OCI-LY3 (cell line): ENCODE measurements around the gene RPS6KL1.

Experiments
- H2AFZ ChIP-seq: fragments of 200-600, 300-600 bp; shearing (Covaris generic); 2 replicates; pipeline ENCODE4 v1.6.0; 2014; ENCODE audit warnings: antibody characterized with exemption, low read depth, low read length
- H3K27ac ChIP-seq: fragments of 200-600, 300-600 bp; sonication (generic); 2 replicates; pipeline ENCODE4 v1.5.1; 2014; ENCODE audit warnings: mild to moderate bottlenecking, low read length, moderate library complexity, mixed read lengths
- H3K27me3 ChIP-seq: fragments of 200-600, 300-600 bp; sonication (generic); 2 replicates; pipeline ENCODE4 v1.6.1; 2014; ENCODE audit warnings: low read depth, low read length, mixed read lengths
- H3K36me3 ChIP-seq: fragments of 200-600, 300-600 bp; sonication (generic); replicated peaks from 2 replicates; pipeline ENCODE3; 2014; ENCODE audit warnings: low read depth, low read length, mixed read lengths
- H3K4me1 ChIP-seq: fragments of 300-600, 200-600 bp; sonication (generic); 2 replicates; pipeline ENCODE4 v1.6.1; 2014; ENCODE audit warnings: low read length, mixed read lengths
- H3K4me2 ChIP-seq: fragments of 200-600, 300-600 bp; sonication (generic); 2 replicates; pipeline ENCODE4 v1.6.1; 2014; ENCODE audit warnings: low read length, mixed read lengths
- H3K4me3 ChIP-seq: fragments of 300-600, 200-600 bp; sonication (generic); 2 replicates; pipeline ENCODE4 v1.5.1; 2014; ENCODE audit warnings: antibody characterized with exemption, mild to moderate bottlenecking, low read length, moderate library complexity
- H3K79me2 ChIP-seq: fragments of 300-600, 200-600 bp; shearing (Covaris generic); 2 replicates; pipeline ENCODE4 v1.6.1; 2014; ENCODE audit warnings: mild to moderate bottlenecking, low read length, mixed read lengths
- H3K9ac ChIP-seq: fragments of 300-600, 200-600 bp; shearing (Covaris generic); 2 replicates; pipeline ENCODE4 v1.6.0; 2014; ENCODE audit warnings: mild to moderate bottlenecking, low read length, moderate library complexity
- H3K9me3 ChIP-seq: fragments of 200-600, 300-600 bp; shearing (Covaris generic); 2 replicates; pipeline ENCODE4 v1.6.1; 2014; ENCODE audit warnings: low read length, mixed read lengths; ENCODE audit not compliant: insufficient read depth
- H4K20me1 ChIP-seq: fragments of 200-600, 300-600 bp; sonication (generic); 2 replicates; pipeline ENCODE4 v1.6.1; 2016; ENCODE audit warnings: low read length, mixed read lengths; ENCODE audit not compliant: insufficient read depth
- EZH2phosphoT487 ChIP-seq: fragments of 200-600 bp; shearing (Covaris generic); IDR thresholded peaks from 2 replicates; pipeline ENCODE4 v1.6.1; 2018; ENCODE audit warnings: antibody characterized with exemption, mixed run types, low read depth
- TF ChIP-seq, protein P1 (sequence below): fragments of 200-600, 300-600 bp; sonication (generic); IDR thresholded peaks from 2 replicates; pipeline ENCODE4 v1.5.1; 2014; ENCODE audit warnings: antibody characterized with exemption, low read length, low read depth

RPS6KL1 gene

DNA sequence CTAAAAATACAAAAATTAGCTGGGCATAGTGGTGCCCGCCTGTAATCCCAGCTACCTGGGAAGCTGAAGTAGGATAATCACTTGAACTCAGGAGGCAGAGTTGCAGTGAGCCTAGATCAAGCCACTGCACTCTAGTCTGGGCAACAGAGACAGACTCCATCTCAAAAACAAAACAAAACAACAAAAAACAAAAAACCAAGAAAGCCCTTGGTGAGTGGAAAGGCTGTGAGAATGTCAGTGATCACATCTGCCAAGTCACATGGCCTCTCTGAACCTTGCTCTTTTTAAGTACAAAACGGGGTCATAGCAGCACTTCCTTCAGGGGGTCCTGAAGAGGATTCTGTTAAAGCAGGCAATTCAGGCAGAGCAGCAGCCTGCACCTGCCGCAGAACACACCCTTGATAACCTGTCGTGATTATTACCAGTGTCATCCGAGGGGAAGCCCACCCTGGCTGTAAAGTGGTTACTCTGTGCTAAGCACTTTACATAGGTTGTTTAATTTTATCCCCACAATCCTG lies 9.6 kb downstream of the RPS6KL1 start:
- H2AFZ ChIP-seq, result no peak overlapping the region
- no peaks in the 10 kb centered on the region for H3K27me3 ChIP-seq
- no peak overlapping the region for H3K4me2 ChIP-seq
- H3K9me3 ChIP-seq, result no peaks in the 10 kb centered on the region
- H3K36me3 ChIP-seq, result no peaks in the 10 kb centered on the region
- no peak overlapping the region for H3K4me3 ChIP-seq
- no peak overlapping the region for H3K27ac ChIP-seq
- no peaks in the 10 kb centered on the region for H3K4me1 ChIP-seq
- H3K9ac ChIP-seq, result no peak overlapping the region
- TF ChIP-seq, protein P1, sequence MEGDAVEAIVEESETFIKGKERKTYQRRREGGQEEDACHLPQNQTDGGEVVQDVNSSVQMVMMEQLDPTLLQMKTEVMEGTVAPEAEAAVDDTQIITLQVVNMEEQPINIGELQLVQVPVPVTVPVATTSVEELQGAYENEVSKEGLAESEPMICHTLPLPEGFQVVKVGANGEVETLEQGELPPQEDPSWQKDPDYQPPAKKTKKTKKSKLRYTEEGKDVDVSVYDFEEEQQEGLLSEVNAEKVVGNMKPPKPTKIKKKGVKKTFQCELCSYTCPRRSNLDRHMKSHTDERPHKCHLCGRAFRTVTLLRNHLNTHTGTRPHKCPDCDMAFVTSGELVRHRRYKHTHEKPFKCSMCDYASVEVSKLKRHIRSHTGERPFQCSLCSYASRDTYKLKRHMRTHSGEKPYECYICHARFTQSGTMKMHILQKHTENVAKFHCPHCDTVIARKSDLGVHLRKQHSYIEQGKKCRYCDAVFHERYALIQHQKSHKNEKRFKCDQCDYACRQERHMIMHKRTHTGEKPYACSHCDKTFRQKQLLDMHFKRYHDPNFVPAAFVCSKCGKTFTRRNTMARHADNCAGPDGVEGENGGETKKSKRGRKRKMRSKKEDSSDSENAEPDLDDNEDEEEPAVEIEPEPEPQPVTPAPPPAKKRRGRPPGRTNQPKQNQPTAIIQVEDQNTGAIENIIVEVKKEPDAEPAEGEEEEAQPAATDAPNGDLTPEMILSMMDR, result no peak
- no peak for TF ChIP-seq EZH2phosphoT487
- H3K79me2 ChIP-seq, result no peaks in the 10 kb centered on the region
- no peaks in the 10 kb centered on the region for H4K20me1 ChIP-seq

- Histone ChIP-seq H3K4me3 (no peak overlapping the region), H3K4me2 (no peak overlapping the region), H3K9me3 (no peaks in the 10 kb centered on the region), H2AFZ (no peak overlapping the region), H3K79me2 (no peaks in the 10 kb centered on the region), H4K20me1 (no peaks in the 10 kb centered on the region), H3K9ac (no peak overlapping the region), H3K27ac (no peak overlapping the region), H3K4me1 (no peaks in the 10 kb centered on the region), H3K27me3 (no peaks in the 10 kb centered on the region), H3K36me3 (no peaks in the 10 kb centered on the region)
- TF ChIP-seq, protein P1, result no peak
- no peak for TF ChIP-seq EZH2phosphoT487
These were observed 10.3 kb downstream of the RPS6KL1 start for GRCh38 chr14:74912801-74913200.

- H3K79me2 ChIP-seq, result no peaks in the 10 kb centered on the region
- no peak overlapping the region for H3K9ac ChIP-seq
- H3K27ac ChIP-seq, result no peak overlapping the region
- H2AFZ ChIP-seq, result no peak overlapping the region
- TF ChIP-seq EZH2phosphoT487, result no peak
- TF ChIP-seq, protein P1, result no peak
- H3K4me3 ChIP-seq, result no peak overlapping the region
- no peaks in the 10 kb centered on the region for H3K27me3 ChIP-seq
- no peaks in the 10 kb centered on the region for H3K4me1 ChIP-seq
- no peaks in the 10 kb centered on the region for H4K20me1 ChIP-seq
- no peaks in the 10 kb centered on the region for H3K9me3 ChIP-seq
- H3K36me3 ChIP-seq, result no peaks in the 10 kb centered on the region
- no peak overlapping the region for H3K4me2 ChIP-seq
These were observed 10.9 kb downstream of the RPS6KL1 start for GRCh38 chr14:74912111-74912510.

GRCh38 chr14:74911704-74912103 lies 11.4 kb downstream of the RPS6KL1 start:
- Histone ChIP-seq H3K9ac (no peak overlapping the region), H3K4me3 (no peak overlapping the region), H2AFZ (no peak overlapping the region), H3K4me2 (no peak overlapping the region), H3K9me3 (no peaks in the 10 kb centered on the region), H3K79me2 (no peaks in the 10 kb centered on the region), H3K27ac (no peak overlapping the region), H4K20me1 (no peaks in the 10 kb centered on the region), H3K36me3 (no peaks in the 10 kb centered on the region), H3K4me1 (no peaks in the 10 kb centered on the region), H3K27me3 (no peaks in the 10 kb centered on the region)
- TF ChIP-seq EZH2phosphoT487, result no peak
- TF ChIP-seq, protein P1, result no peak
